SW 1271 (cell line): ENCODE results near the gene FEV.

Experiments used
- DNase-seq, 2 experiments: peaks; one replicate each; lab custom pipeline; 2025; lab: John Stamatoyannopoulos, UW

Gene FEV

GRCh38 chr2:218993345-218994315, 8.6 kb upstream of the FEV start, which contains the start of gene CRYBA2:
TSS of gene CRYBA2 (minus strand) at chr2:218993422. CDS start at chr2:218993176, 246 bp downstream.
- no peak for DNase-seq

DNA sequence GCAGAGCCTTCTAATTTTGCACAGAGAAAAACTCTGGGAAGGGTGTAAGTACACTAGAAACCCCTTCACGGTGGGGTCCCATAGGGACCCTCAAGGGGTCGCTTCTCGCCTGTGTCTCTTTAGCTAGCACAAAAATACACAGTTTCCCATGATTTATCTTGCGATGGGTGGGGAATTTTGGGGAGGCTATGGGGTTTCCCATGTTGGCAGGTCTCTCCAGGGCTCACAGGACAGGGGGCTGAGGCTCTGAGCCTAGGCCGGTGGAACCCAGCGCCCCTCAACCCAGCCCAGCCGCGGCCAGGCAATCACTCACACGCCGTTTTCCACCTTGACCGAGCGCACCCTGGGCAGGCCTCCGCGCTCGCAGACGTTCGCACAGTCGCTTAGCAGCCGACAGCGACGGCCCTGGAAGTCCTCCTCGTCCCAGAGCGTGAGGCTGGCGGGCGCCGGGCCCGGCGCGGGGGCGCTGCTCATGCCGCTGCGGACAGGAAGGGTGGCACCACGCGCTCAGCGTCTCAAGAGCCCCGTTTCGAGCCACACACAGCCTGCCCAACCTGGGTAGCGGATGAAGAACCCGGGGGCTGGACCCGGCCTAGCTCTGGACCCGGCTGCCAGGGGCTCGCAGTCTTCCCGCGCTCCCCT, 7.8 kb upstream of the FEV start:
- DNase-seq, result no peak

GRCh38 chr2:218992196-218992595, 7.2 kb upstream of the FEV start:
- DNase-seq, result no peak

GRCh38 chr2:218991674-218992168, 6.7 kb upstream of the FEV start:
- DNase-seq, result no peak

DNA sequence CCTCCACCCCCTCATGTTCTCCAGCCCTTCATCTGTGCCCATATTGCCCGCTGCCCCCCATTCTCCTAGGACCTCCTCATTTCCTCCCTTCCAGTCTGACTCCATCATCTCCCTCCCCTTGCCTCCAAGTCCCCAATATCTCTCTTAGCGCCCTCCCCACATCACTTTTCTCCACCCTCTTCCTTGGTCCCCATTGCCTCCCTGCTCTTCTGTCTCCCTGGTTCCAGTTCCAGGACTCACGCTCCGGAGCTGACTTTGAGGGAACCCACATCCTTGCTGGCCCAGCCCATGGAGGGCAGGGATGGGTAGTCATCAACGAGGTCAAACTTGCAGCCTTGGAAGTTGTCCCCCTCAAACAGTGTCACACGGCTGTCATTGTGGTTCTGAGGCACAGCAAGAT, 5.6 kb upstream of the FEV start:
- no peak for DNase-seq

- DNase-seq, result no peak
Measured at GRCh38 chr2:218990052-218990451, 5.1 kb upstream of the FEV start.

DNA sequence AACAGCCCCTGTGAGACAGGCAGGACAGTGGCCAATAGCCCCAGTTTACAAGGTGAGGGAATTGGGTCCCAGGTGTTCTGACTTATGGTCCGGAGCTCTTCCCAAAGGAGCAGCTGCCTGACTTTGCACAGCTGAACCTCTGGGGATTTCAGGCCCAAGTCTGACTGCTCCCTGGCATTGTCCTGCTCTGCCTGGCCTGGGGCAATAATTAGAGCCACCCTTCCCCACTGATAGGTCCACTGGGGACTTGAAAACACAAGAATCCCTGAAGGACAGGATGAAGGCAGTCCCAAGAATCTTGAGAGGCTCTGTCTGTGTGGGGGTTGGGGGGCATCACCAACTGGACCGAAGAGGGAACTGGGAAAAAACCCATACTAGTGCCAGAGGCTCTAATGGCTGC, 3.7 kb upstream of the FEV start:
- DNase-seq, result no peak

DNA sequence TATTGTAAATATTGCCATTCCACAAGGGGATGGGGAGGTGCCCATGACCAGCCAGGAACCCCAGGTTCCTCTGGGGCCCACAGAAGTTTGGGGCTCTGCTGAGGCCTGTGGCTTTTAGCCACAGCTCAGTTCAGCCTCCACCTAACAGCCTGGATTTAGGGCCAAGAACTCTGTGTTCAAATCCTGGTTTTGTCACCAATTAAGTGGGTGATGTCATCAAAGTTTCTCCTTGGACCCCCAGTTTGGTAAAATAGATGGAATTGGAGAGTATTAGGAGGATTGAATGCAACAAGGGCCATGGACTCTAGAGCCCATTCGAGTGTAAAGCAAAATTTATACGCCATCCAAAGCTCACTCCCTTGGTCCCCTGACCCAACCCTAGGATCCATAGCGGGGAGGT, 3.2 kb upstream of the FEV start:
- no peak for DNase-seq

GRCh38 chr2:218986148-218986761, 1.3 kb upstream of the FEV start:
- DNase-seq, result no peak

GRCh38 chr2:218985325-218986091, 524 bp upstream of the FEV start:
- no peak for DNase-seq

GRCh38 chr2:218984239-218985020, 554 bp downstream of the FEV start:
- no peak for DNase-seq

DNA sequence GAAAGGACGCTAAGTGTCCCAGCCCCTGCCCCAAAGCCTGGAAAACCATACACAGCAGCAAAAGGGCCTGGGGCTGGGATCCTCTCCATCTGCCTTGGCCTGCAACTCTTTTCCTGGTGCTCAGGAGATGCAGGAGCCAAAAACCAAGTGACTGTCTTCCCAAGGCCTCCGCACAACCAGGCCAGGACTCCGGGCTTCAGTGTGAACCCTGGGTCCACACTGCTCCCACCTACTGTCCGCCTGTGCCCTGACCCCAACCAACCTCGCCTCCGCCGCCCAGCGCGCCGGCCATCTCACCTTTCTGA, 1.1 kb downstream of the FEV start:
- DNase-seq, result no peak

DNA sequence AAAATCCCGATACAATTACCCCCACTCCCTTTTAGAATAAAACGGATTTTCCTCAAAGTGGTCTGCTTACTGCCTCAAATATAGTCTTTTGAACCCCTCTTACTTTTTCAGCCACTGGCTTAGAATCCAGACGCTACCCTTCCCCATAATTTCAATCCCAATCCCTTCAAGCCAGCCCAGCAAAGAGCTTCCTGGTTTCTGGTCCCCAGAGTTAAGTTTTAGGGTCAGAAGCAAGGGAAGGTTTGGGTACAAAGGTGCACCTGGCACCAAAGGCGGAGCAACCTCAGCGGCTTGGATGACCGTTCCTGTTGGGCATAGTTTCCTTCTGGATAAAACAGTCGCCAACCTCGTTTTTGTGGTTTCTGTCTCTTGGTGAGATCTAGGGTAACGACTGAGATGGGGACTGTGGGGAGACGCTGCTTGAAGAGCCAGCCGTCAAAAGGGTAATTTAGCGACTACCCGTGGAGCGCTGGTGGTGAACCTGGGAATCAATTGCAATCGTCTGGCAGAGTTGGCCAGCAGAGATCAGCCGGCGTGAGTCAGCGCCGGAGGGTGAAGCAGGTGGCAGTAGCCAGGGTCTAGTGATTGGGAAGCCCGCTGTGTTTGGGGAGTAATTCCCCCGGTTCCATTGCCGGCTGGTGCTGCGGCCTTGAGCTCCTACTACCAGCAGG, 1.6 kb downstream of the FEV start:
- DNase-seq, result no peak

GRCh38 chr2:218982586-218983262, 2.3 kb downstream of the FEV start:
- DNase-seq, result no peak

- no peak for DNase-seq
Measured at GRCh38 chr2:218981881-218982585, 3.0 kb downstream of the FEV start.

GRCh38 chr2:218981390-218981880, 3.5 kb downstream of the FEV start:
- DNase-seq, result no peak

- no peak for DNase-seq
Measured at GRCh38 chr2:218980735-218981389, 4.1 kb downstream of the FEV start.

DNA sequence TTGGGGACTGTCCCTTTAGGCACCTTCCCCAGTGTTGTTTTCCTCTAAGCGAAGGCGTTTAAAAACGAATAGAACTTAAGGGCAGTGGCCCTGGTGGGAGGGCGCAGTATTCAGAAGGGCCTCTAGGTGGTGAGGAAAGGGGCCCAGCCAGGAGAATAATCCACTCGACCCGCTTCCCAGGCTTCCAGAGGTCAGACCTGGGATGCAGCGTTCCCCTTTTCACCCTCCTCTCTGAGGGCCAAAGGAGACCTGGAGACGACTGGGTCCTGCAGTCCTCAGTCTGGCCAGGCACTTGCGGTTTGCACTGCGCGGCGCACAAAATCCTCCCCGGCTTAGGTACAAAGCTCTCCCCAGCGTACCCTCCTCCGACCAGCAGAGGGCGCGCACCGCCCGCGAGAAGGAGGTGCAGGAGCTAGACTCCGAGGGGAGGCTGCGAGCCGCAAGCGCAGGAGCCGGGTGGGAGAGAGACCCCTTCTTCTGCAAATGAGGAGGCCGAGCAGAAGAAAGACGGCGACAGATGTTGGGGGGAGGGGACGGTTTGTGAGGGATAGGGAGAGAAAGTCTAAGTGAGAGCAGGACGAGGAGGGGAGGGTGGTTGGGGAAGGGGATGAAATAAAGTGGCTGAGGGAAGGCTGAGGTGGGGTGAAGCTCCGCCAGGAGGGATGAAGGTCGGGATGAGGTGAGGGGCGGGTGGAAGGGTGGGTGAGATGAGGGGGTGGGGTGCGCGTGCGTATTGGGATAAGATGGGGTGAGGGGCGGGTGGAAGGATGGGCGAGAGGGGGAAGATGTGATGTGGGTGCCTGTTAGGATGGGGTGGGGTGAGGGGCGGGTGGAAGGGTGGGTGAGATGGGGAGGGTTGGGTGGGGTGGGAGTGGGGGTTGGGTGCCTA, 4.9 kb downstream of the FEV start:
- DNase-seq, result peak; percentile 31 to 73
